Stimulated activated CD8-positive, alpha-beta memory T cell treated with anti-CD3 and anti-CD28 coated beads, Interleukin-4, amount 100 ng/mL, for 24 hours (primary cell): ENCODE results near the gene IGLL5.

ENCODE experiments used
- DNase-seq: peaks from one replicate; pipeline ENCODE4 v3.0.0-alpha.2; 2020; ENCODE audit warnings: low read depth

The IGLL5 gene

DNA sequence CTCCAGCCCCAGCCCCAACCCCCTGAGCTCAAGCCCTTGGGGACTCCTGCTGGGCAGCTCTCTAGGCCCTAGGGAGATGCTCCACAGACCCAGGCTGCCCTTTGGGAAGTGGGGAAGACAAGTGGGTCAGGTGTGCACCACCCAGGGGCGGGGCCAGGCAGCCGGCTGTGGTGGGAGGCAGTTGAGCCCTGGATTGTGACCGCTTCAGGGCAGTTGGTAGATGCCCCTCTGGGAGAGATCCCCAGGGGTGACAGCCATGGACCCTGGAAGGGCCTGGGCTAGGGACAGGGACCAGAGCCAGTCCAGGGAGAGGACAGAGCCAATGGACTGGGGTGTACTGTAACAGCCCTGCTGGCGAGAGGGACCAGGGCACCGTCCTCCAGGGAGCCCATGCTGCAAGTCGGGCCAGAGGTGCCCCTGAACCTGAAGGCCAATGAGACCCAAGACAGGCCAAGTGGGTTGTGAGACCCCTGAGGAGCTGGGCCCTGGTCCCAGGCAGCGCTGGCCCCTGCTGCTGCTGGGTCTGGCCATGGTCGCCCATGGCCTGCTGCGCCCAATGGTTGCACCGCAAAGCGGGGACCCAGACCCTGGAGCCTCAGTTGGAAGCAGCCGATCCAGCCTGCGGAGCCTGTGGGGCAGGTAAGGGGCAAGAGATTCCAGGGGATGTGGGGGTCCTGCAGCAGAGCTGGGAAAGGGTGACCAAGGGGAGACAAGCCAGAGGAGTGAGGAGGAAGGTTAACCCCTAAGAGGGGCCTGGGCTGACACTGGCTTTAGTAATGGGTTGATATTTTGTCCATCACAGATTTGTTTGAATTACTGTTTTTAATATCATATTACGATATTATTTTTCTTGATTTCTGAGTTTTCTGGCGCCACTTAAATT, at the start of gene IGLL5:
IGLL5 (plus strand) TSS at position 196 of the 883 bp plus-strand sequence; CDS start at position 434, 238 bp downstream.
- no peak for DNase-seq

DNA sequence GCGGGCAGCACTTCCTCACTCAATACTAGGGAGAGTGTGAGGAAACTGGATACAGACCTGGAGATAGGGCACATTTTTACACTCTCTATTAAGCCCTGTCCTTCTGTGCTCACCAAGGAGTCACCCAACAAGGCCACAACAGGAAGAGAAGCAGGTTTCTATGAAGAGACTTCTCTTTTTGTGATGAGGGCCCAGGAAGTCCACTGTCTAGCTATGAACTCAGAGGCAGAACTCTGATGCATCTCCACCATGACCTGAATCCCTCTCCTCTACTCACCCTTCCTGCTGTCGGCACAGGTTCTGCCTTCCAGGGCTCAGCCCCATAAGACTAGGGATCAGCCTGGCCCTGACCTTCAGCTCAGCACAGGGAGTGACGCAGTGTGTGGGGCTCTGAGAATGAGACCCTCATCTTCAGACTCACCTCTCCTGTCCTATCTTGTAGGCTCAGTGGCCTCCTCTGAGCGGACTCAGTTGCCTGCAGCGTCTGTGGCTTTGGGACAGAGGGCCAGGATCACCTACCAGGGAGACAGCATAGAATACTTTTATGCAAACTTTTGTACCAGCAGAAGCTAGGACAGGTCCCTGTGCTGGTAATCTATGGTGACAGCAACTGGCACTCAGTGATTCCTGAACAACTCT, 49.3 kb upstream of the IGLL5 start:
- no peak for DNase-seq

DNA sequence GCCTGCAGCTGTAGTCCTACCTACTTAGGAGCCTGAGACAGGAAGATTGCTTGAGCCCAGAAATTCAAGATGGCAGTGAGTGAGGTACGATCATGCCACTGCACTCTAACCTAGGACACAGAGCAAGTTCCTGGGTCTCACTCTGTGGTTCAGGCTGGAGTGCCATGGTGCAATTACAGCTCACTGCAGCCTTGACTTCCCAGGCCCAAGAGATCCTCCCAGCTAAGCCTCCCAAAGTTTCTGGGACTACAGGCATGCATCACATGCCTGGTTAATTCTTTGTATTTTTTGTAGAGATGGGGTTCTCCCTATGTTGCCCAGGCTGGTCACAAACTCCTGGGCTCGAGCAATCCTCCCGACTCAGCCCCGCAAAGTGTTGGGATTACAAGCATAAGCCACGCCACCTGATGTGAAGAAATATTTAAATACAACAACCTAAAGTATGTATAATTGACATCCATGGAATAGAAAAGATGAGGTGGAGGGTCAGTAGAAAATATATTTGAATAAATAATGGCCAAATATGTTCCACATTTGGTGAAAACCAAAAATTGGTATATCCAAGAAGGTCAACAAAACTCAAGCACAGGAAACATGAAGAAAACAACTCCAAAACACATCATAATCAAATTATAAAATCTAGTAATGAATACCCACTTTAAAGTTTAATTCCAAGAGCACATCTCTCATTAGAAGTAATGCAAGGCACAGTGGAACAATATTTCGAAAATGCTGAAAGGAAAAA, 47.9 kb upstream of the IGLL5 start:
- DNase-seq = no peak

DNA sequence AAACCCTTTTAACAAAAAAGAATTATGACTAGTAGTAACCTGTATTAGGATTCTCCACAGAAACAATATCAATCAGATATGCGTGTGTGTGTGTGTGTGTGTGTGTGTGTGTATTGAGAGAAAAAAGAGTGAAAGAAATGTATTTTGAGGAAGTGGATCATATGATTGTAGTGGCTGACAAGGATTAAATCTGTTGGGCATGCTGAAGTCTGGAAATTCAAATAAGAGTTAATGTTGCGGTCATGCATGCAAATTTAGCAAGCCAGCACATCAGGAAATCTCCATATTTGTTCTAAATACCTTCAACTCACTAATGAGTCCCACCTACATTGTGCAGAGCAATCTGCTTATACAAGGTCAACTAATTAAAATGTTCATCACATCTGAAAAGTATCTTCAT, 46.8 kb upstream of the IGLL5 start:
- DNase-seq = no peak

DNA sequence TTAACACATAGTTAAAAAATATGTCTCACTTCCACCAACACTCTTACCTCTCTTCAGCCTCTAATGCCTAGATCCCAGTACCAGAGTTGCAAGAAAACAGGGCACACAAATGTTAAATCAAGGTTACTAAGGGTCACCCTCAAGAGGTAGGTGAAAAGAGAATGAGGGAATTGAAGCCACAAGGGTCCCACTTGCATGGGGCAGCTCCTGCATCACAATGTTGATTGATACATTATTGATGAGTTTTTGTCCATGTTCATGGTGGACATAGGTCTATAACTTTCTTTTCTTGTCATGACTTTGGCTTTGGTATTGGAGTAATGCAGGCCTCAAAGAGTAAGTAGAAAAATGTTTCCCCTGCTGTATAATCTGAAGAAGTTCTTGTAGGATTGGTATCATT, 46.0 kb upstream of the IGLL5 start:
- no peak for DNase-seq

DNA sequence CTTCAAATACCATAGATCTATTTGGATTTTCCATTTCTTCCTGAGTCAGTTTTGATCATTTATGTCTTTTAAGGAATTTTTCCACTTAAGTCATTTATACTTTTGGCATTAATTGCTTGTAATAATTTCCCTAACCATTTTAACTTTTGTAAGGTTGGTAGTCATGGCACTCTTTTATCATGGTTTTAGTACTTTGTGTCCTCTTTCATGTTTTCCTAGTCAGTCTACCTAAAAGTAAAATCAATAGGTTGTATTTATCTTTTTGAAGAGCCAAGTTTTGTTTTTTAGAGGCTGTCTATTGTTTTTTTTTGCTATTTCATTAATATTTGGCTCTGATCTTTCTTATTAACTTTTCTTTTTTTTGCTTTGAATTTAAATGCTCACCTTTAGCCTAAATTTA, 45.5 kb upstream of the IGLL5 start:
- no peak for DNase-seq

DNA sequence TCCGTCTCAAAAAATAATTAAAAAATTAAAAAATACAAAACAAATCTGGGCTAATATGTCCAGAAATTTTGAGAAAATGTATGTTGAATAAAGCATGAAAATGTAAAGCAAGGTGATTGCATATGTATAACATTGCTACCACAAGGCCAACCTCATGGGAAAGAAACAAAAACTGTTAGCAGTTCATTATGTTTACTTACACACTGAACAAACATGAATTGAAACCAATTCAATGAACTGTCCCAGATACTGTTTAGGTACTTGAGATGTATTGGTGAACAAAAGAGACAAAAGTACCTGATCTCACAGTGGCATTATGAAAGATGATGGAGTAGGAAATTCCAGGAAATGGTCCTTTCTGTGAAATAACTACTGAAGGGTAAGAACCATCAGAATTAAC, 43.8 kb upstream of the IGLL5 start:
- no peak for DNase-seq

DNA sequence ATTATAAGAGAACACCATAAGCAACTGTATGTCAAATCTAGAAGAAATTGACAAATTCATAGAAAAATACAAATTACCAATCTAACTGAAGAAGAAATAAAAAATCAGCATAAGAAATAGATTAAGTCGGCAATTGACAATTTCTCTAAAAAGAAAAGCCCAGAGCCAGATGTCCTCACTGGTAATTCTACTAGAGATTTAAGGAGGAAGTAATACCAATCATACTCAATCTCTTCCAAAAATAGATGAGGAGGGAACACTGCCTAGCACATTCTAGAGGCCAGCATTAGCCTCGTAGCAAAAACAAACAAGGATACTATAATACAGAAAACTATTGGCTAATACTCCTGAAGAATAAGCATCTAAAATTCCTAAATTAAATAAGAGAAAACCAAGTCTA, 40.4 kb upstream of the IGLL5 start:
- no peak for DNase-seq

DNA sequence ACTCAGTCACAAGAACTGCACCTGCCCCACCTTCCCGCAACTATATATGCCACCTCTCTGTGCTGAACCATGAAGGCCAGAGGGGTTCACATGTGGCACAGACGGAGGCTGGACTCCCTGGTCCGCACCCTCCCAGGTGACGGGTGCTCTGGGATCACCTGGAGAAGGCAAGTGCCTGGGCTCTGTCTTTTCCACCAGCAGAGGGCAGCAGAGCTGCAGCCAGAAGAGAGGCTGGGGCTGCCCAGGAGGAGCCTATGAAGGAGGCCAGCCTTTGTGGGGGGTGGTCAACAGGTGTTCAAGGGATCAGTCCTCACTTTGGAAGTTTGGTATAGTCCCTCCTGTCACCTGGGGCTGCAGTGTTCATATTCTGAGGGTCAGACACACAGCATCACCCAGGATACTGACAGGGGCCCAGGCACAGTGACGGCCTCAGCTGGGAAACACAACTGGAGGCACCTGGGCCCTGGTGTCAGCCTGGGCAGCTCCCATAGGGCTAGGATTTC, 39.2 kb upstream of the IGLL5 start:
- peak; percentile 43 for DNase-seq

DNA sequence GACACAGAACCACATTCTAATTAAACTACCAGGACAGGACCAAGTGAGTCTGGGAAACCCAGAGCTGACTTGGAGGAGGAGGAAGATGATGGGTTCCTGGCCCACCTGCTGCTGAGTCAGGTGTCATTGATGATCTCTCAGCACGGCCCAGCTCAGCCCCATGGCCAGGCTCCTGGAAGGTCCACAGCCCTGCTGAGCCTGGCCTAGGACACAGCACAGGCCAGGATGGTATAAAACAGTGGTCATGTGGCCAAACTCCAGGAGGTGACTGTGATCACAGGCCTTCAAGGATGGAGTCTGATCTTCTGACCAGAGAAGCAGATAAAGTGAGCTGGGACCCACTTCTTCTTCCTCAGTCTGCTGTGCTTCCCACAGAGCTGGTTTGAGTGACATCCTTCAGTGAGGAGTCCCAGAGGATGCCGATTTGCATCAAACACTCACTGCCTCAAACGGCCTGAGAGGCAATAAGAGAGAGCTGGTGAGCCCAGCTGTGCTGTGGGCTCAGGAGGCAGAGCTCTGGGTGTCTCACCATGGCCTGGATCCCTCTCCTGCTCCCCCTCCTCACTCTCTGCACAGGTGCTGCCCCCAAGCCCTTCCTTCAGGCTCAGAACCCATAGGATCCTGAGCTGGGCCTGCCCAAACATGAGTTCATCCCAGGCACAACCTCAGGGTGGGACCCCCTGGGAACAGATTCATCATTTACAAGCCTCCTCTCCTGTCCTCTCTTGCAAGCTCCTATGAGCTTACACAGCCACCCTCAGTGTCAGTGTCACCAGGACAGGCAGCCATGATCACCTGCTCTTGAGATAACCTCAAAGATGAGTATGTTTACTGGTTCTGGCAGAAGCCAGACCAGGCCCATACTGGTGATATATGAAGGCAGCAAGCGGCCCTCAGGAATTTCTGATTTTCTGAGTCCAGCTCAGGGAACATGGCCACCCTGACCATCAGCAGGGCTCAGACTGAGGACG, 37.7 kb upstream of the IGLL5 start:
- no peak for DNase-seq

DNA sequence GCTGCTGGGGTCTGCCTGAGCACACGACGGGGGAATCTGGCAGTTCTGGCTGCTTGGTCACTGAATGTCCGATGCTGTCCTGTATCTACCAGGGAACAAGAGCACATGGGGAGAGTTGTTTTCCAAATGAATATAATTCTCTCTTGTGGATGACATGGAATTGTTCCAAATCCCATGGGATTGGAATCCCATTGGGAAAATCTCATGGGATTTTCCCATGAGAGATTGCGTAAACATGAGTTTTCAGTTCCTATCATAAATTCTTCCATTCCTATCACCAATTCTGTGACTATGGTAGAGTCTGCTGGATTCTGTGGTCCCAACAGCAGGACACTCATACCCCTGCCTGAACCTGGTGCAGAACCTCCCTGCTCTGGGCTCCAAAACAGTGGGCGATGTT, 35.6 kb upstream of the IGLL5 start:
- DNase-seq = no peak

DNA sequence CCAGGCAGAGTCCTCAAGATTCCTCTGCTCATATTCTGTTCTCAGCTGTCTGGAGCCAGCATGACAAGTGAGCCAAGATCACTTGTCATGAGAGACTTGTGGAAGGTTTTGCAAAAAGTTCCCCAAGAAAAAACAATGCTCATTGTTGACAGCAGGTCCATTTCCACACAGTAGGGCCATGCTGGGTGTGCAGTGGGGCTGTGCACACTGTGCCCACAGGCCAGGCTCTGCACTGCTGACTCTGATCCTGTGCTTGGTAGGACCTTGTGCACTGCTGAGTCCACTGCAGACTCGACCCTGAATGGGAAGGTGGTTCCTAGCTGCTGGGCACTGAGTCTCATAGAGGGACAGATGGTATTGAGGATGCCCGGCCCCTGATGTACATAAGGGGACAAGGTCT, 33.9 kb upstream of the IGLL5 start:
- no peak for DNase-seq

DNA sequence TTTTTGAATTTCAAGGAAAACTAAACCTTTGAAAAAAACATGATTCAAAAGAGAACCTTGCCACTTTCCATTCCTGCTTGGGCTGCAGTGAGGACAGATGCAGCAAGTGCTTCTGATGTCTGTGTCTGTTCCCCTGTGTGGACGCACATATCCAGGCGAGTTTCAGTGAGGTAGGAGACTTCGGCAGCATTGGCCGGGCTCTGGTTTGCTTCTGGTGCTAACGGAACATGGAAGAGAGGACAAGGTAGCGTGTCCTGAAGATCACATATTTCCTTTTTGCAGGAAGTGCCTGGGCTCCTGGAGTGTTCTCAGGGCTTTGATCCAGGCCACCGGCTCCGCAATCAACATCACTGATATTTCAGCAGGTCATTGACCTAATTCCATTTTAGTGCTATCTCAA, 33.1 kb upstream of the IGLL5 start:
- no peak for DNase-seq

DNA sequence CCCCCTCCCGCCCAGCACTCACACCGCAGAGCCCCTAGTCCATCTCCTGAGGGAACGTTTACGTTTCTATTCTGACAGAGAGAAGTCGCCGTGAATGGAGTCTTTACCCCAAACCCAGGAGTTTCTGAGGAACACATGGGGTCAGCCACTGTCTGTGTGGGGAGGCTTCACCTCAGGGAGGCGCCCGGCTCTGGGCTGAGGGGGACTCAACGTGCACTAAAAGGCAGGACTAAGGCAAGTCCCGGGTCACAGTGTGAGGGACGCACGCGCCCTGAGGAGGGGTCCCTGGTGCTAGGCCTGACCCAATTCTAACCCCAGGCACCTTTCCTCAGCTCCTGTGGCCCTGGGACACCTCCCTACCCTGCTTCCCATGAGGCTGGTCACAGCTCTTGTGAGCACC, 32.5 kb upstream of the IGLL5 start:
- DNase-seq = no peak

DNA sequence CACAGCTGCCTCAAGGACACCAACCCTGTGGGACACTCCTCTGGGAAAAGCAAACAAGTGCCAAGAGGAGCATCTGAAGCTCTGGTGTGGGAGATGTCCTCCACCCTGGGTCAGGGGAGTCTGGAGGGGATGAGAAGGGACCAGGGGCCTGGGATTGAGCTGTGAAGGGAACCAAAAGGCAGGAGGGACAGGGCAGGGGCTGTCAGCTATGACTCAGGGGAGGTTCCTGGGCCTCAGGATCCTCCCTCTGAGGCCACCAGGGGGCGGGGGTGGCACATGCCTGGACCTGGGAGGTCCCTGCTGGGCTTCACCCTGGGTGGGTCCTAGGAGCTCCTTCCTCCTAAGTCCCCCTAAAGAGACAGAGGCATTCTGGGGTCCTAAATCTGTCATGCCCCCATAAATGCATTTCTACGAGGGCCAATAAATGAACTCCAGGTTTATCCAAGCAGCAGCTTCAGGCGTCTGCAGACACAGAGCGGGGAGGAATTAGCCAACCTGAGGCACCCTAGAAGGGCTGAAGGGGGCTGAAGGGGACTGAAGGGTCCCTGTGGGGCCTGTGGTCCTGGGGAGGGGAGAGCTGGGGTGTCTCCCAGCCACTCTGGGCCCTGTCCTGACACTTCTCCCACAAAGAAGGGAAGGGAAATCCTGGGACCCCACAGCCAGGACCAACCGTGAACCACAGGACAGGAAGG, 31.9 kb upstream of the IGLL5 start:
- peak; percentile 17 for DNase-seq

DNA sequence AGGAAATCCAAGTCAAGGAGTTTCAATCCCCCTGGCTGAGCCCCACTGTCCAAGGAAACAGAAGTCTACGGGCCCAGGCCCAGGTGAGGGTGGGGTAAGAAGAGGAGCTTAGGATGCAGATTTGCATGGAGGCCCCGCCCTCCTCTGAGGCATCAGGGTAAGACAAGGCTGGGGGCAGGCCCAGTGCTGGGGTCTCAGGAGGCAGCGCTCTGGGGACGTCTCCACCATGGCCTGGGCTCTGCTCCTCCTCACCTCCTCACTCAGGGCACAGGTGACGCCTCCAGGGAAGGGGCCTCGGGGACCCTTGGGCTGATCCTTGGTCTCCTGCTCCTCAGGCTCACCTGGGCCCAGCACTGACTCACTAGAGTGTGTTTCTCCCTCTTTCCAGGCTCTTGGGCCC, 31.3 kb upstream of the IGLL5 start:
- no peak for DNase-seq

DNA sequence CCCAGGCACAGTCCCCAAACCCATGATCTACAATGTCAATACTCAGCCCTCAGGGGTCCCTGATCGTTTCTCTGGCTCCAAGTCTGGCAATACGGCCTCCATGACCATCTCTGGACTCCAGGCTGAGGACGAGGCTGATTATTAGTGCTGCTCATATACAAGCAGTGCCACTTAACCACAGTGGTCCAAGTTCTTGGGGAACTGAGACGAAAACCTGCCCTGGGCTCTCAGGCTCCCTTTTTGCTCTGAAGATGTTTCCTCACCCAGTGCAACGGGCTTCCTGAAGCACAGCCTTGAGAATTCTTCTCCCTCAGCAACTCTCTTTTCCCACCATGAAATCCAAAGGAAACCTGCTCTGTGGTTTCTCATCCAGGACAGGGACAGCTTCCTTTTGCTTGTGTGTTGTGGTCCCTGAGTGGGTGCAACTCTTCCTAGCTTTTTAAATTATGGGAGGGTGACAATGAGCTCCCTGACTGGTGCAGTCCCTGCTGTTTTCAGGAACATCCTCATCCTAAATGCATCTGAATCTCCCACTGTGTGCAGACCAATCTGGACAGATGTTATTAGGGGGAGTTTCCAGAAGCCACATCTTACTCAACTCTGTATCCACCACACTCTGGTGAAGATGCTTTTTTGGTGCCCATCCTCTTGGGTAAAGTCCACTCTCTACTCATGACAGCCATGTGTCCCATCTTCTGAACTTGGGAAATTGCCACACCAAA, 30.6 kb upstream of the IGLL5 start:
- no peak for DNase-seq

DNA sequence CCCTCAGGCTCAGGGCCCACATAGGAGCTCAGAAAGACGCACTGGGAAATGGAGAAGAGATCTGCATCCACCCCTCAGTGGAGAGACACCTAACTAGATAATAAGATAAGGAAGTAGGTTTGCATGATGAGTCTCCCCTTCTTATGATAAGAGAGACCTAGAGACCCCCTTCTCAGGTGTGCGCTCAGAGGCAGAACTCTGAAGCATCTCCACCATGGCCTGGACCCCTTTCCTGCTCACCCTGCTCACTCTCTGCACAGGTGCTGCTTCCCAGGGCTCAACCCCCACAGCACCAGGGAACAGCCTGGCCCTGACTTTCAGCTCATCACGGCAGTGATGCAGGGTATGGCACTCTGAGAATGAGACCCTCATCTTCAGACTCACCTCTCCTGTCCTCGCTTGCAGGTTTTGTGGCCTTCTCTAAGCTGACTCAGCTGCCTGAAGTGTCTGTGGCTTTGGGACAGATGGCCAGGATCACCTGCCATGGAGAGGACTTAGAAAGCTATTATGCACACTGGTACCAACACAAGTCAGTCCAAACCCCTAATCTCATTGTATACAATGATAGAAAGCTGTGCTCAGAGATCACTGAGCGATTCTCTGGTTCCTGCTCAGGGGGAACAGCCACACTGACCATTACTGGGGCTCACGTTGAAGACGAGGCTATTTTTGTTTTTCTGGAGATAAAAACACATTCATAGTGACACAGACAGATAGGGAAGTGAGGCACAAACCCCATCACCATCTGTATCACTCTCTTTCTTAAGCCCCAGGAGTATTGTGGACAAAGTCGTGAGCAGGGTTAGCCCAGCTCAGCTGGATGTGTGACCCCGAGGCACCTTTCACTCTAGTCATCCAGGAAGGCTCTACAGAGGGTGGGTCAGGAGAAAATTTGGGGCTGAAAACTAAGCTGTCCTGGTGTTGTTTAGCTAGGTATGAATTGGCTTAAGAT, 29.7 kb upstream of the IGLL5 start:
- no peak for DNase-seq

DNA sequence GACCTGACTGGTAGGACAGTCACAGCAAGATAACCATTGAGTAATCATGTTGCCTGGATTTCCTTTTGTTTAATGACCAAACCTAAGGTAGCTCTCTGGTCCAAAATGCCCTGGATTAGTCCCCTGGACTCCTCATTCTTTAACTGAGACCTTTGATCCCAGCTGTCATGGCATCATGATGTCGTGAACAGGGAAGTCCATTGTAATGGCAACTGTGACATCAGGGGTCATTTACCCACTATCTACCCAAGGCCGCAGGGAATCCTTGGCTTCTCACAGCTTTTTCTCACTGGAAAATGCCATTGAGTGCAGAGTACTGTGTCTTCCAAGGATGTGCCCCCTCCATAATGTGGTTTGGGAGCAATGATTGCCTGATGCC, 29.1 kb upstream of the IGLL5 start:
- DNase-seq = no peak
